AG04449 (cell line): Measurements from ENCODE around the gene ZFP30.

ENCODE experiments used
- CTCF ChIA-PET: fragments of 350-600 bp; formaldehyde crosslinking; extraction: SDS; loops from one replicate; lab custom pipeline; 2021; ENCODE audit warnings: antibody characterized with exemption; lab: Yijun Ruan, JAX
- POLR2A ChIA-PET: fragments of 400-600, 350-600 bp; formaldehyde crosslinking; extraction: SDS; loops from one replicate; lab custom pipeline; 2020; ENCODE audit warnings: antibody characterized with exemption, inconsistent platforms; lab: Yijun Ruan, JAX
- DNase-seq: peaks from one replicate; pipeline ENCODE4 v3.0.0-alpha.2; 2010; ENCODE audit warnings: low read depth, low spot score
- H3K4me3 ChIP-seq: 2 replicates; pipeline ENCODE4 v1.5.1; 2011; ENCODE audit warnings: low read depth, mild to moderate bottlenecking, control low read depth, low read length
- TF ChIP-seq, protein P1 (sequence below): IDR thresholded peaks from one replicate; pipeline ENCODE4 v1.5.1; 2011; ENCODE audit warnings: mild to moderate bottlenecking, moderate library complexity, low read length, control low read depth, inconsistent platforms; ENCODE audit not compliant: insufficient read depth; ENCODE audit errors: missing control alignments

The ZFP30 gene

DNA sequence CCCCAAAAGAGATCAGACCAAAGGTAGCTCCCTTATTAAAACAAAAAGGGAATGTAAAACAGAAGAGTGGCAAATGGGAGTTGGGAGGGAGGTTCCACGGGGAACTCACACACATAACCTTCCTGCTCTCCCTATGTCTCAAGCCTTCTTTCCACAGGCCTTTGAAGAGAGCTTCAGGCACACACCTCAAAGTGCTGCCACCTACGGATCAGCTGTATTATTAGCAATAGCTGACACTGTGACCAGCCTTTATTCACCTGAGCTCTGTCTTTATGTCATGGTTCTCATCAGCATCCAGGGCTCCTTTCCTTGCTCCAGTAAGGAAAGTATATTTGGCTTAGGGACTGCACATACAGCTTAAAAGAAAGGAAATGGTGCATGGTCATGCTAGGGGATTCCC is 71.9 kb downstream of the ZFP30 start:
- ChIA-PET CTCF (no interaction called here), POLR2A (interaction anchor here (0.7 kb wide), 1 partner anchor 70 kb away, joined by 3 read pairs; no protein-coding TSS in a partner anchor)
- H3K4me3 ChIP-seq = no peak overlapping the region
- TF ChIP-seq, protein P1, sequence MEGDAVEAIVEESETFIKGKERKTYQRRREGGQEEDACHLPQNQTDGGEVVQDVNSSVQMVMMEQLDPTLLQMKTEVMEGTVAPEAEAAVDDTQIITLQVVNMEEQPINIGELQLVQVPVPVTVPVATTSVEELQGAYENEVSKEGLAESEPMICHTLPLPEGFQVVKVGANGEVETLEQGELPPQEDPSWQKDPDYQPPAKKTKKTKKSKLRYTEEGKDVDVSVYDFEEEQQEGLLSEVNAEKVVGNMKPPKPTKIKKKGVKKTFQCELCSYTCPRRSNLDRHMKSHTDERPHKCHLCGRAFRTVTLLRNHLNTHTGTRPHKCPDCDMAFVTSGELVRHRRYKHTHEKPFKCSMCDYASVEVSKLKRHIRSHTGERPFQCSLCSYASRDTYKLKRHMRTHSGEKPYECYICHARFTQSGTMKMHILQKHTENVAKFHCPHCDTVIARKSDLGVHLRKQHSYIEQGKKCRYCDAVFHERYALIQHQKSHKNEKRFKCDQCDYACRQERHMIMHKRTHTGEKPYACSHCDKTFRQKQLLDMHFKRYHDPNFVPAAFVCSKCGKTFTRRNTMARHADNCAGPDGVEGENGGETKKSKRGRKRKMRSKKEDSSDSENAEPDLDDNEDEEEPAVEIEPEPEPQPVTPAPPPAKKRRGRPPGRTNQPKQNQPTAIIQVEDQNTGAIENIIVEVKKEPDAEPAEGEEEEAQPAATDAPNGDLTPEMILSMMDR = no peak
- no peak for DNase-seq

DNA sequence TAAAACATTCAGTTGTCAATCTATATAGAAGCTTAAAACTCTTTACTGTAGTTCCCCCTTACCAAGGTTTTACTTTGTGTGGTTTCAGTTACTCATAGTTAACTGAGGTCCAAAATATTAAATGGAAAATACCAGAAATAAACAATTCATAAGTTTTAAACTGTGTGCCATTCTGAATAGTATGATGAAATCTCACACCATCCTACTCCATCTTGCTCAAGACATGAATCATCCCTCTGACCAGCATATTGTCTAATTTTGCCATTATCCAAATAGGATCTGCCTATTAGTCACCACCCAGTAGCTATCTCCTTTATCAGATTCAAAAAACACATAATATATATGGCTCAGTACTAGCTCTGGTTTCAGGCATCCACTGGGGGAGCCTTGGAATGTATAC is 83.1 kb downstream of the ZFP30 start:
- no peak overlapping the region for H3K4me3 ChIP-seq
- CTCF ChIA-PET = interaction anchor here (1.4 kb wide), 1 partner anchor 18 kb away, joined by 3 read pairs; no protein-coding TSS in a partner anchor
- DNase-seq = no peak
- POLR2A ChIA-PET = no interaction called here
- TF ChIP-seq, protein P1 = no peak

DNA sequence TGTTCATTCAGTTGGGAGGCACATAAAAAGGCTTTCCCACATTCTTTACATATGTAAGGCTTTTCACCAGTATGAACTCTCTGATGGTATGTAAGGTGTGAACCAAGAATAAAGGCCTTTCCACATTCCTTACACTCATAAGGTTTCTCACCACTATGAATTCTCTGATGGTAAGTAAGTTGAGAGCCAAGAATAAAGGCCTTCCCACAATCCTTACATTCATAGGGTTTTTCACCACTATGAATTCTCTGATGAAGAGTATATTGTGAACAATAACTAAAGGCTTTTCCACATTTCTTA is 89.9 kb downstream of the ZFP30 start:
- no peak for DNase-seq
- POLR2A ChIA-PET = no interaction called here
- TF ChIP-seq, protein P1 = no peak
- no peak overlapping the region for H3K4me3 ChIP-seq
- CTCF ChIA-PET = no interaction called here

DNA sequence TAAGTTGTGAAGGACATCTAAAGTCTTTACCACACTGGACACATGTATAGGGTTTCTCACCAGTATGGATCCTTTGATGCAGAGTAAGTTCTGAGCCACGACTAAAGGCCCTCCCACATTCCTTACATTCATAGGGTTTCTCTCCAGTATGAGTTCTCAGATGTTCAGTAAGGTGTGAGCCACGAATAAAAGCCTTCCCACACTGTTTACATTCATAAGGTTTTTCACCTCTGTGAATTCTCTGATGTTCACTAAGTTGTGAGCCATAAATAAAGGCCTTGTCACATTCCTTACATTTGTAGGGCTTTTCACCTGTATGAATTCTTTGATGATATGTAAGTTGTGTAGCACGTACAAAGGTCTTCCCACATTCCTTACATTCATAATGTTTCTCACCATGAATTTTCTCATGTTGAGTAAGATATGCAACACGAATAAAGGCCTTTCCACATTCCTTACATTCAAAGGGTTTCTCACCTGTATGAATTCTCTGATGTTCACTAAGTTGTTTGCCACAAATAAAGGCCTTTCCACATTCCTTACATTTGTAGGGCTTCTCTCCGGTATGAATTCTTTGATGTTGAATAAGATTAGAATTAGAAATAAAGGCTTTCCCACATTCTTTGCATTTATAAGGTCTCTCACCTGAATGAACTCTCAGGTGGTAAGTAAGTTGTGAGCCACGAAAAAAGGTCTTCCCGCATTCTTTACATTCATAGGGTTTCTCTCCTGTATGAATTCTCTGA is 90.5 kb downstream of the ZFP30 start:
- ChIA-PET CTCF (no interaction called here), POLR2A (no interaction called here)
- TF ChIP-seq, protein P1 = no peak
- no peak overlapping the region for H3K4me3 ChIP-seq
- DNase-seq = no peak
